NB4 (cell line): ENCODE data around the gene MAP4K2.

Experiments
- MYC ChIP-seq: IDR thresholded peaks from 2 replicates; pipeline ENCODE4 v1.6.1; 2011; ENCODE audit warnings: low read depth, low read length
- POLR2A ChIP-seq: IDR thresholded peaks from 2 replicates; pipeline ENCODE4 v1.6.1; 2011; ENCODE audit warnings: mild to moderate bottlenecking; ENCODE audit not compliant: insufficient read length; ENCODE audit errors: extremely low read depth
- TF ChIP-seq, protein P1 (sequence below): IDR thresholded peaks from one replicate; pipeline ENCODE4 v1.5.1; 2012; ENCODE audit warnings: low read depth, low read length
- TF ChIP-seq, protein P2 (sequence below): IDR thresholded peaks from 2 replicates; pipeline ENCODE4 v1.6.1; 2011; ENCODE audit warnings: low read depth, low read length

DNA sequence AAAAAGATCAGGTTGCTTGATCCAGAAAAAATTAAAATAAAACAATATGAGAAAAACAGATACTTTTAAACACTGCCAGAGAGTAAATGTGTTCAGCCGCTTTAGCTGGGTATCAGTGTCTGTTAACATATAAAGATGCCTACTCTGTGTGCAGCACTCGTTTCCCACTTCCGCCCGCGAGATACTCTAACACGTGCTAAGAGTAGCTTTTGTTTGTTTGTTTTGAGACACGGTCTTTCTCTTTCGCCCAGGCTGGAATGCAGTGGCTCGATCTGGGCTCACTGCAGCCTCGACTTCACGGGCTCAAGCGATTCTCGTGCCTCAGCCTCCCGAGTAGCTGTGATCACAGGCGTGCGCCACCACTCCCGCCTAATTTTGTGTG lies 7.9 kb upstream of the MAP4K2 start:
- TF ChIP-seq POLR2A, result no peak
- TF ChIP-seq, protein P1, sequence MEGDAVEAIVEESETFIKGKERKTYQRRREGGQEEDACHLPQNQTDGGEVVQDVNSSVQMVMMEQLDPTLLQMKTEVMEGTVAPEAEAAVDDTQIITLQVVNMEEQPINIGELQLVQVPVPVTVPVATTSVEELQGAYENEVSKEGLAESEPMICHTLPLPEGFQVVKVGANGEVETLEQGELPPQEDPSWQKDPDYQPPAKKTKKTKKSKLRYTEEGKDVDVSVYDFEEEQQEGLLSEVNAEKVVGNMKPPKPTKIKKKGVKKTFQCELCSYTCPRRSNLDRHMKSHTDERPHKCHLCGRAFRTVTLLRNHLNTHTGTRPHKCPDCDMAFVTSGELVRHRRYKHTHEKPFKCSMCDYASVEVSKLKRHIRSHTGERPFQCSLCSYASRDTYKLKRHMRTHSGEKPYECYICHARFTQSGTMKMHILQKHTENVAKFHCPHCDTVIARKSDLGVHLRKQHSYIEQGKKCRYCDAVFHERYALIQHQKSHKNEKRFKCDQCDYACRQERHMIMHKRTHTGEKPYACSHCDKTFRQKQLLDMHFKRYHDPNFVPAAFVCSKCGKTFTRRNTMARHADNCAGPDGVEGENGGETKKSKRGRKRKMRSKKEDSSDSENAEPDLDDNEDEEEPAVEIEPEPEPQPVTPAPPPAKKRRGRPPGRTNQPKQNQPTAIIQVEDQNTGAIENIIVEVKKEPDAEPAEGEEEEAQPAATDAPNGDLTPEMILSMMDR, result no peak
- TF ChIP-seq, protein P2, sequence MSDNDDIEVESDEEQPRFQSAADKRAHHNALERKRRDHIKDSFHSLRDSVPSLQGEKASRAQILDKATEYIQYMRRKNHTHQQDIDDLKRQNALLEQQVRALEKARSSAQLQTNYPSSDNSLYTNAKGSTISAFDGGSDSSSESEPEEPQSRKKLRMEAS, result peak; percentile 72
- TF ChIP-seq MYC, result 0 out of 2 replicates have a peak, but pooled peaks have one; percentile 42
